ENCODE results near the gene RCSD1. TPM values are rescaled to one million over a fixed set of nuclear protein-coding genes. Genes with fewer than 3 reads are reported as not detected.

RCSD1 gene
- total and polyA plus RNA-seq, 2 donors from 2014 or later = 3.9 to 18.3 TPM

GRCh38 chr1:167715157-167715999 is 85.3 kb downstream of the RCSD1 start:
- H3K9ac ChIP-seq (ENCODE audit: low read length in 3 of 3) = peak overlapping the region; percentile 67 to 86 (median 70)
- H3K36me3 ChIP-seq (ENCODE audit: control insufficient read depth in 2 of 3, insufficient read depth in 3 of 3, low read length in 3 of 3) = no peaks in the 10 kb centered on the region
- TF ChIP-seq CTCF (IDR thresholded peaks at IDR 0.05; ENCODE audit: borderline replicate concordance, extremely low read depth, insufficient read depth) = peak; percentile 86
- intact Hi-C loops (cut with DNase I) = no loop called here
- FAIRE-seq (peak; percentile 70), DNase-seq (peak; percentile 84 to 95 (median 93))
- H3K27me3 ChIP-seq (ENCODE audit: control insufficient read depth, insufficient read depth, low read length) = no peaks in the 10 kb centered on the region
- peak overlapping the region; percentile 73 to 92 (median 75) for H3K4me3 ChIP-seq (ENCODE audit: low read length in 3 of 3)
- no peaks in the 10 kb centered on the region for H3K9me3 ChIP-seq (ENCODE audit: control insufficient read depth in 2 of 3, insufficient read depth in 1 of 3, low read length in 3 of 3)
- H3K27ac ChIP-seq (ENCODE audit: low read depth in 2 of 2, low read length in 2 of 2) = peak overlapping the region; percentile 18 to 50
- no peaks in the 10 kb centered on the region for H3K4me1 ChIP-seq (ENCODE audit: control insufficient read depth in 2 of 3, insufficient read depth in 2 of 3, low read depth in 1 of 3, low read length in 3 of 3)

GRCh38 chr1:167716000-167716271 is 85.9 kb downstream of the RCSD1 start:
- no peak for FAIRE-seq

GRCh38 chr1:167717351-167717750 is 87.3 kb downstream of the RCSD1 start:
- DNase-seq (no peak), FAIRE-seq (no peak)
- H3K9ac ChIP-seq (ENCODE audit: low read length in 3 of 3) = no peak overlapping the region
- H3K4me3 ChIP-seq (ENCODE audit: low read length in 3 of 3) = no peak overlapping the region
- H3K36me3 ChIP-seq (ENCODE audit: control insufficient read depth in 2 of 3, insufficient read depth in 3 of 3, low read length in 3 of 3) = no peaks in the 10 kb centered on the region
- TF ChIP-seq CTCF (IDR thresholded peaks at IDR 0.05; ENCODE audit: borderline replicate concordance, extremely low read depth, insufficient read depth) = no peak
- no peaks in the 10 kb centered on the region for H3K4me1 ChIP-seq (ENCODE audit: control insufficient read depth in 2 of 3, insufficient read depth in 2 of 3, low read depth in 1 of 3, low read length in 3 of 3)
- no peaks in the 10 kb centered on the region for H3K27me3 ChIP-seq (ENCODE audit: control insufficient read depth, insufficient read depth, low read length)
- H3K9me3 ChIP-seq (ENCODE audit: control insufficient read depth in 2 of 3, insufficient read depth in 1 of 3, low read length in 3 of 3) = no peaks in the 10 kb centered on the region
- intact Hi-C loops (cut with DNase I) = no loop called here
- H3K27ac ChIP-seq (ENCODE audit: low read depth in 2 of 2, low read length in 2 of 2) = no peak overlapping the region

More at GRCh38 chr1:167716000-167716271, 85.9 kb downstream of the RCSD1 start:
- TF ChIP-seq CTCF (IDR thresholded peaks at IDR 0.05; ENCODE audit: borderline replicate concordance, extremely low read depth, insufficient read depth) = no peak
- no peaks in the 10 kb centered on the region for H3K4me1 ChIP-seq (ENCODE audit: control insufficient read depth in 2 of 3, insufficient read depth in 2 of 3, low read depth in 1 of 3, low read length in 3 of 3)
- no peaks in the 10 kb centered on the region for H3K9me3 ChIP-seq (ENCODE audit: control insufficient read depth in 2 of 3, insufficient read depth in 1 of 3, low read length in 3 of 3)
- H3K9ac ChIP-seq (ENCODE audit: low read length in 3 of 3) = peak overlapping the region; percentile 51 to 67 (median 63)
- H3K27ac ChIP-seq (ENCODE audit: low read depth in 2 of 2, low read length in 2 of 2) = peak overlapping the region in 1 of 2 donors; percentile 11
- peak overlapping the region; percentile 73 to 92 (median 75) for H3K4me3 ChIP-seq (ENCODE audit: low read length in 3 of 3)
- H3K27me3 ChIP-seq (ENCODE audit: control insufficient read depth, insufficient read depth, low read length) = no peaks in the 10 kb centered on the region
- no peak for DNase-seq
- intact Hi-C loops (cut with DNase I) = no loop called here
- H3K36me3 ChIP-seq (ENCODE audit: control insufficient read depth in 2 of 3, insufficient read depth in 3 of 3, low read length in 3 of 3) = no peaks in the 10 kb centered on the region

All from kidney (tissue), 14 donors.